SK-N-SH treated with all-trans-retinoic acid at 6 μM for 48 hours (cell line): ENCODE measurements around the gene NPLOC4.

Source experiments
- ATAC-seq: fragments of 200-7000 bp; cut with Tn5 transposase; 3 replicates; pipeline ENCODE4 v1.9.1; 2020; ENCODE audit warnings: mild to moderate bottlenecking, moderate library complexity
- BACH2 ChIP-seq: fragments of 250-450 bp; sonication (Bioruptor Pico); IDR thresholded peaks from 2 replicates; pipeline ENCODE4 v1.9.0; 2021; ENCODE audit warnings: mild to moderate bottlenecking, borderline replicate concordance
- CSDC2 ChIP-seq: fragments of 250-450 bp; sonication (Bioruptor Pico); IDR thresholded peaks from 2 replicates; pipeline ENCODE4 v1.5.0; 2020; ENCODE audit warnings: mild to moderate bottlenecking, moderate library complexity
- CSRNP3 ChIP-seq: fragments of 250-450 bp; sonication (Bioruptor Pico); IDR thresholded peaks from 2 replicates; pipeline ENCODE4 v1.5.1; 2021; ENCODE audit warnings: mild to moderate bottlenecking, moderate library complexity
- ESRRG ChIP-seq: fragments of 250-450 bp; sonication (Bioruptor Pico); IDR thresholded peaks from 2 replicates; pipeline ENCODE4 v1.6.1; 2021; ENCODE audit warnings: mild to moderate bottlenecking
- GLIS3 ChIP-seq: fragments of 250-450 bp; sonication (Bioruptor Pico); IDR thresholded peaks from 2 replicates; pipeline ENCODE4 v1.5.0; 2020; ENCODE audit warnings: mild to moderate bottlenecking, moderate library complexity
- ISL1 ChIP-seq: fragments of 250-450 bp; sonication (Bioruptor Pico); IDR thresholded peaks from 2 replicates; pipeline ENCODE4 v2.1.2; 2022; ENCODE audit warnings: mild to moderate bottlenecking, moderate library complexity
- POU6F1 ChIP-seq: fragments of 250-450 bp; sonication (Bioruptor Pico); IDR thresholded peaks from 2 replicates; pipeline ENCODE4 v1.8.0; 2021; ENCODE audit warnings: low read depth, mild to moderate bottlenecking, moderate library complexity, borderline replicate concordance
- PPARA ChIP-seq: fragments of 250-450 bp; sonication (Bioruptor Pico); IDR thresholded peaks from 2 replicates; pipeline ENCODE4 v1.5.0; 2020; ENCODE audit warnings: mild to moderate bottlenecking, borderline replicate concordance
- RARB ChIP-seq: fragments of 250-450 bp; sonication (Bioruptor Pico); IDR thresholded peaks from 2 replicates; pipeline ENCODE4 v1.8.0; 2021; ENCODE audit warnings: mild to moderate bottlenecking, moderate library complexity
- SNAI2 ChIP-seq: fragments of 250-450 bp; sonication (Bioruptor Pico); IDR thresholded peaks from 2 replicates; pipeline ENCODE4 v1.5.0; 2020; ENCODE audit warnings: mild to moderate bottlenecking, moderate library complexity
- TCF4 ChIP-seq: fragments of 250-450 bp; sonication (Bioruptor Pico); IDR thresholded peaks from 2 replicates; pipeline ENCODE4 v1.8.0; 2021; ENCODE audit warnings: mild to moderate bottlenecking, moderate library complexity, borderline replicate concordance
- TSHZ2 ChIP-seq: fragments of 250-450 bp; sonication (Bioruptor Pico); IDR thresholded peaks from 2 replicates; pipeline ENCODE4 v1.5.0; 2020; ENCODE audit warnings: mild to moderate bottlenecking, moderate library complexity
- ZC3H10 ChIP-seq: fragments of 250-450 bp; sonication (Bioruptor Pico); IDR thresholded peaks from 2 replicates; pipeline ENCODE4 v1.5.1; 2021; ENCODE audit warnings: mild to moderate bottlenecking, moderate library complexity
- ZFP30 ChIP-seq: fragments of 450-650 bp; formaldehyde crosslinking; IDR thresholded peaks from 2 replicates; pipeline ENCODE4 v1.5.0; 2022; ENCODE audit warnings: mild to moderate bottlenecking, moderate library complexity
- ZNF565 ChIP-seq: fragments of 450-650 bp; formaldehyde crosslinking; conservative IDR thresholded peaks from 2 replicates; pipeline ENCODE4 v1.5.0; 2020; ENCODE audit warnings: low read depth, mild to moderate bottlenecking, moderate library complexity
- ZNF70 ChIP-seq: fragments of 450-650 bp; formaldehyde crosslinking; IDR thresholded peaks from 2 replicates; pipeline ENCODE4 v1.5.0; 2020; ENCODE audit warnings: mild to moderate bottlenecking, moderate library complexity
- ZNF8 ChIP-seq: fragments of 450-650 bp; formaldehyde crosslinking; IDR thresholded peaks from 2 replicates; pipeline ENCODE4 v1.5.0; 2020; ENCODE audit warnings: mild to moderate bottlenecking, moderate library complexity

Gene NPLOC4

GRCh38 chr17:81612172-81612970, 24.5 kb downstream of the NPLOC4 start (continued):
- TF ChIP-seq POU6F1 (CRISPR knock-in tag) (no peak), TSHZ2 (CRISPR knock-in tag) (no peak), TCF4 (CRISPR knock-in tag) (no peak)

GRCh38 chr17:81609541-81610311, 27.2 kb downstream of the NPLOC4 start:
- TF ChIP-seq RARB (CRISPR knock-in tag) (no peak), POU6F1 (CRISPR knock-in tag) (no peak), ESRRG (no peak), TSHZ2 (CRISPR knock-in tag) (no peak), GLIS3 (CRISPR knock-in tag) (no peak), ZNF8 (CRISPR knock-in tag) (no peak), ISL1 (CRISPR knock-in tag) (no peak), SNAI2 (CRISPR knock-in tag) (no peak), TCF4 (CRISPR knock-in tag) (no peak), BACH2 (CRISPR knock-in tag) (no peak), CSDC2 (CRISPR knock-in tag) (no peak), ZC3H10 (CRISPR knock-in tag) (no peak), ZFP30 (CRISPR knock-in tag) (no peak), ZNF565 (CRISPR knock-in tag) (no peak)
- TF ChIP-seq, all 23 proteins: peak for 0
- ATAC-seq, result no peak

- no peak for TF ChIP-seq ISL1 (CRISPR knock-in tag)
- no peak for TF ChIP-seq PPARA
- no peak for ATAC-seq
Measured at GRCh38 chr17:81608605-81609004, 28.3 kb downstream of the NPLOC4 start.

- ATAC-seq, result no peak
- TF ChIP-seq CSRNP3 (CRISPR knock-in tag) (no peak), ZNF70 (CRISPR knock-in tag) (no peak), TSHZ2 (CRISPR knock-in tag) (no peak), ISL1 (CRISPR knock-in tag) (no peak), ZNF565 (CRISPR knock-in tag) (no peak), CSDC2 (CRISPR knock-in tag) (no peak), RARB (CRISPR knock-in tag) (no peak), GLIS3 (CRISPR knock-in tag) (no peak), TCF4 (CRISPR knock-in tag) (no peak)
Measured at GRCh38 chr17:81608082-81608481, 28.8 kb downstream of the NPLOC4 start.
